OCI-LY7 (cell line): ENCODE results near the gene MBTPS1.

Experiments
- EZH2phosphoT487 ChIP-seq: fragments of 200-600 bp; sonication (generic); IDR thresholded peaks from 2 replicates; pipeline ENCODE4 v1.6.1; 2018; ENCODE audit warnings: low read depth, borderline replicate concordance, mild to moderate bottlenecking, mixed run types, antibody characterized with exemption, low read length, moderate library complexity, mixed read lengths
- TF ChIP-seq, protein P1 (sequence below): fragments of 200-600 bp; sonication (generic); conservative IDR thresholded peaks from 2 replicates; pipeline ENCODE4 v1.5.1; 2014; ENCODE audit warnings: mild to moderate bottlenecking, antibody characterized with exemption, low read length, moderate library complexity, mixed read lengths

DNA sequence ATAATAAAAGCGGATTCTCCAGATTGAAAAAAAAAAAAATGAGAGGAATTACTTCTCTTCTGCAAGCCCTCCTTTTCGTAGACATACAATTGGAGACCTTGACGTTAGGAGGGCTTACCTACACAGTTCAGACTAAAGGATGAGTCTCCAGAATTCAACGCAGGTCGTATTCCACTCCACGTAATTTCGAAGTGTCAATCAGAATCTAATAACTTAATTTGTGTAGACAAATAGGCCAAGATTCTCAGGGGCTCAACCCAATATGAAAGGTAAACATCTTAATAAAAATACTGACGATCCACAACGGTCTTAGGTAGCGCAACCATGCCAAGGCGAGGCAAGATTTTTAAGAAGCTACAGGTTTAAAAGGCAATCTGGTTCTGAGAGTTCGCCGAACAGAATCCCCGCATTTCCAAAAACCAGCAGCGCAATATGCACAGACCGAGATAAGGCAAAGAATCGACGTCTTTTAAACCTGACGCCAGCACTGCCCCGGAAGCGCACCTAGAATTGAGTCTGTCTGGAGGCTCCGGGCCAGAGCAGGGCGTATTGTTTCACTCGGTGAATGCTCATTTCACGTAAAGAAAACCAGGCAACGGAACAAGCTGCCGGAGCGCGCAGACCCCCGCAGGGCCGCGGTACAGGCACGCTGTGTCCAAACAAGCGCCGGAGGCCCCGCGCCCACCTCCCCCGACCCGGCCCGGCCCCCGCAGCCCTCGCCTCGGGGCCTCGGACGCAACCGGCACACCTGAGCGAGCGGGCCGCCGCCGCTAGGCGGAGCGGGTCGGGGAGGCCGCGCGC lies 623 bp downstream of the MBTPS1 start:
- TF ChIP-seq, protein P1, sequence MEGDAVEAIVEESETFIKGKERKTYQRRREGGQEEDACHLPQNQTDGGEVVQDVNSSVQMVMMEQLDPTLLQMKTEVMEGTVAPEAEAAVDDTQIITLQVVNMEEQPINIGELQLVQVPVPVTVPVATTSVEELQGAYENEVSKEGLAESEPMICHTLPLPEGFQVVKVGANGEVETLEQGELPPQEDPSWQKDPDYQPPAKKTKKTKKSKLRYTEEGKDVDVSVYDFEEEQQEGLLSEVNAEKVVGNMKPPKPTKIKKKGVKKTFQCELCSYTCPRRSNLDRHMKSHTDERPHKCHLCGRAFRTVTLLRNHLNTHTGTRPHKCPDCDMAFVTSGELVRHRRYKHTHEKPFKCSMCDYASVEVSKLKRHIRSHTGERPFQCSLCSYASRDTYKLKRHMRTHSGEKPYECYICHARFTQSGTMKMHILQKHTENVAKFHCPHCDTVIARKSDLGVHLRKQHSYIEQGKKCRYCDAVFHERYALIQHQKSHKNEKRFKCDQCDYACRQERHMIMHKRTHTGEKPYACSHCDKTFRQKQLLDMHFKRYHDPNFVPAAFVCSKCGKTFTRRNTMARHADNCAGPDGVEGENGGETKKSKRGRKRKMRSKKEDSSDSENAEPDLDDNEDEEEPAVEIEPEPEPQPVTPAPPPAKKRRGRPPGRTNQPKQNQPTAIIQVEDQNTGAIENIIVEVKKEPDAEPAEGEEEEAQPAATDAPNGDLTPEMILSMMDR = peak; percentile 49; the same call in 1 of the 2 replicates
- no peak for TF ChIP-seq EZH2phosphoT487
